ENCODE data around the gene OPCML.
A peak's percentile ranks its signal among the peaks of the same experiment; 100 is the strongest.

The OPCML gene

GRCh38 chr11:133072378-133072777 is 459.9 kb downstream of the OPCML start:
- no peak for DNase-seq (ENCODE audit: low spot score)

GRCh38 chr11:133070791-133071190 is 461.5 kb downstream of the OPCML start:
- no peak for DNase-seq (ENCODE audit: low spot score)

- no peak for DNase-seq (ENCODE audit: low spot score)
Measured at GRCh38 chr11:133070021-133070713, 462.1 kb downstream of the OPCML start.

GRCh38 chr11:133065847-133066485 is 466.3 kb downstream of the OPCML start:
- DNase-seq (ENCODE audit: low spot score): peak; percentile 49

GRCh38 chr11:133064961-133065360 is 467.3 kb downstream of the OPCML start:
- DNase-seq (ENCODE audit: low spot score): no peak

GRCh38 chr11:133064152-133064877 is 468.0 kb downstream of the OPCML start:
- DNase-seq (ENCODE audit: low spot score): peak; percentile 93

GRCh38 chr11:133058501-133058900 is 473.8 kb downstream of the OPCML start:
- no peak for DNase-seq (ENCODE audit: low spot score)

GRCh38 chr11:133053124-133053776 is 479.1 kb downstream of the OPCML start:
- no peak for DNase-seq (ENCODE audit: low spot score)

GRCh38 chr11:133052537-133052936 is 479.8 kb downstream of the OPCML start:
- DNase-seq (ENCODE audit: low spot score): no peak

GRCh38 chr11:133049244-133050019 is 482.9 kb downstream of the OPCML start:
- no peak for DNase-seq (ENCODE audit: low spot score)

- no peak for DNase-seq (ENCODE audit: low spot score)
Measured at GRCh38 chr11:133048270-133048669, 484.0 kb downstream of the OPCML start.

- DNase-seq (ENCODE audit: low spot score): no peak
Measured at GRCh38 chr11:133047771-133048115, 484.6 kb downstream of the OPCML start.

- DNase-seq (ENCODE audit: low spot score): peak; percentile 33
Measured at GRCh38 chr11:133047036-133047770, 485.1 kb downstream of the OPCML start.

- DNase-seq (ENCODE audit: low spot score): no peak
Measured at GRCh38 chr11:133046252-133046651, 486.0 kb downstream of the OPCML start.

- DNase-seq (ENCODE audit: low spot score): no peak
Measured at GRCh38 chr11:133041928-133042882, 490.1 kb downstream of the OPCML start.

- no peak for DNase-seq (ENCODE audit: low spot score)
Measured at GRCh38 chr11:133041181-133041580, 491.1 kb downstream of the OPCML start.

- DNase-seq (ENCODE audit: low spot score): peak; percentile 76
Measured at GRCh38 chr11:133040289-133040900, 491.9 kb downstream of the OPCML start.

- DNase-seq (ENCODE audit: low spot score): peak; percentile 76
Measured at GRCh38 chr11:133038850-133039249, 493.5 kb downstream of the OPCML start.

GRCh38 chr11:133034929-133035328 is 497.4 kb downstream of the OPCML start:
- no peak for DNase-seq (ENCODE audit: low spot score)

GRCh38 chr11:133029107-133029506 is 503.2 kb downstream of the OPCML start:
- no peak for DNase-seq (ENCODE audit: low spot score)
